Neuronal stem cell (in vitro differentiated cells): ENCODE measurements around the gene RNF208.

Experiments
- DNase-seq: peaks from one replicate; pipeline ENCODE4 v3.0.0-alpha.2; 2013; ENCODE audit warnings: low spot score
- H2AFZ ChIP-seq: one replicate; pipeline ENCODE4 v1.6.1; 2013; ENCODE audit warnings: mild to moderate bottlenecking, low read length, inconsistent platforms
- H2AK5ac ChIP-seq: 2 replicates; pipeline ENCODE4 v1.6.1; 2013; ENCODE audit warnings: low read depth, mild to moderate bottlenecking, inconsistent platforms, low read length, moderate library complexity, mixed read lengths
- H2BK120ac ChIP-seq: 2 replicates; pipeline ENCODE4 v1.6.1; 2013; ENCODE audit warnings: low read depth, mild to moderate bottlenecking, inconsistent platforms, low read length, moderate library complexity, mixed read lengths
- H2BK12ac ChIP-seq: one replicate; pipeline ENCODE4 v1.6.1; 2013; ENCODE audit warnings: low read length, inconsistent platforms
- H2BK15ac ChIP-seq: 2 replicates; pipeline ENCODE4 v1.6.1; 2013; ENCODE audit warnings: mild to moderate bottlenecking, low read length, inconsistent platforms, mixed read lengths
- H2BK5ac ChIP-seq: one replicate; pipeline ENCODE4 v1.6.1; 2013; ENCODE audit warnings: inconsistent platforms, mild to moderate bottlenecking, low read length, moderate library complexity
- H3K14ac ChIP-seq: one replicate; pipeline ENCODE4 v1.6.1; 2013; ENCODE audit warnings: low read length, inconsistent platforms
- H3K18ac ChIP-seq: 2 replicates; pipeline ENCODE4 v1.6.1; 2013; ENCODE audit warnings: low read length, inconsistent platforms
- H3K23ac ChIP-seq: 2 replicates; pipeline ENCODE4 v1.6.1; 2013; ENCODE audit warnings: low read depth, mild to moderate bottlenecking, mixed read lengths, low read length, inconsistent platforms; ENCODE audit not compliant: poor library complexity
- H3K27ac ChIP-seq: replicated peaks from 3 replicates; pipeline ENCODE4 v1.5.1; 2013; ENCODE audit warnings: low read length, inconsistent platforms
- H3K27me3 ChIP-seq, 3 experiments: 2 replicates each; pipeline ENCODE4 v1.6.1; 2013; ENCODE audit warnings: low read length in 3 of 3, mild to moderate bottlenecking in 2 of 3, inconsistent platforms in 1 of 3, low read depth in 1 of 3, mixed read lengths in 1 of 3, moderate library complexity in 1 of 3; ENCODE audit not compliant: control insufficient read depth in 3 of 3, insufficient read depth in 3 of 3
- H3K36me3 ChIP-seq, 2 donors: replicated peaks in 1 of 2; 2 replicates each; pipeline ENCODE4 v1.6.1; 2013; ENCODE audit warnings: low read length in 2 of 2; ENCODE audit not compliant: control insufficient read depth in 2 of 2, insufficient read depth in 2 of 2
- H3K4ac ChIP-seq: 2 replicates; pipeline ENCODE4 v1.6.1; 2013; ENCODE audit warnings: inconsistent platforms, mild to moderate bottlenecking, low read length, moderate library complexity
- H3K4me1 ChIP-seq, 2 donors: 1 replicate in 1 of 2; 2 replicates in 1 of 2; pipeline ENCODE4 v1.6.1; 2013; ENCODE audit warnings: low read length in 2 of 2, low read depth in 1 of 2; ENCODE audit not compliant: control insufficient read depth in 2 of 2, insufficient read depth in 1 of 2
- H3K4me2 ChIP-seq: one replicate; pipeline ENCODE4 v1.6.1; 2013; ENCODE audit warnings: mild to moderate bottlenecking, low read length, inconsistent platforms; ENCODE audit not compliant: insufficient read depth, poor library complexity, severe bottlenecking
- H3K4me3 ChIP-seq, 2 donors: 2 replicates each; pipeline ENCODE4 v1.5.1; 2013; ENCODE audit warnings: low read length in 2 of 2, mild to moderate bottlenecking in 2 of 2, inconsistent platforms in 1 of 2, moderate library complexity in 1 of 2
- H3K79me1 ChIP-seq: one replicate; pipeline ENCODE4 v1.6.1; 2013; ENCODE audit warnings: low read depth, mild to moderate bottlenecking, inconsistent platforms, low read length, moderate library complexity
- H3K9ac ChIP-seq: one replicate; pipeline ENCODE4 v1.6.1; 2013; ENCODE audit warnings: mild to moderate bottlenecking, low read depth, low read length, inconsistent platforms; ENCODE audit not compliant: poor library complexity
- H3K9me3 ChIP-seq, 2 donors: replicated peaks in 1 of 2; 2 replicates each; pipeline versions ENCODE3 to v1.6.1; 2013; ENCODE audit warnings: low read length in 2 of 2, mild to moderate bottlenecking in 2 of 2, inconsistent platforms in 1 of 2, low read depth in 1 of 2, mixed read lengths in 1 of 2, moderate library complexity in 1 of 2; ENCODE audit not compliant: control insufficient read depth in 2 of 2, insufficient read depth in 1 of 2
- H4K8ac ChIP-seq: one replicate; pipeline ENCODE4 v1.6.1; 2013; ENCODE audit warnings: low read depth, mild to moderate bottlenecking, inconsistent platforms, low read length, moderate library complexity
- H4K91ac ChIP-seq: one replicate; pipeline ENCODE4 v1.6.1; 2013; ENCODE audit warnings: low read length, low read depth, mild to moderate bottlenecking, inconsistent platforms; ENCODE audit not compliant: poor library complexity
- WGBS, 2 donors: extraction: QIAGEN DNeasy Blood & Tissue Kit; methylation state at CpG; one replicate each; pipeline ENCODE4 v1.1.7; 2013; ENCODE audit warnings: missing lambda C conversion rate in 2 of 2, mixed read lengths in 1 of 2; ENCODE audit not compliant: insufficient read length in 2 of 2, insufficient replicate concordance in 1 of 2; ENCODE audit errors: extremely low coverage in 2 of 2; 5-methylcytosine and 5-hydroxymethylcytosine counted together

Gene RNF208

DNA sequence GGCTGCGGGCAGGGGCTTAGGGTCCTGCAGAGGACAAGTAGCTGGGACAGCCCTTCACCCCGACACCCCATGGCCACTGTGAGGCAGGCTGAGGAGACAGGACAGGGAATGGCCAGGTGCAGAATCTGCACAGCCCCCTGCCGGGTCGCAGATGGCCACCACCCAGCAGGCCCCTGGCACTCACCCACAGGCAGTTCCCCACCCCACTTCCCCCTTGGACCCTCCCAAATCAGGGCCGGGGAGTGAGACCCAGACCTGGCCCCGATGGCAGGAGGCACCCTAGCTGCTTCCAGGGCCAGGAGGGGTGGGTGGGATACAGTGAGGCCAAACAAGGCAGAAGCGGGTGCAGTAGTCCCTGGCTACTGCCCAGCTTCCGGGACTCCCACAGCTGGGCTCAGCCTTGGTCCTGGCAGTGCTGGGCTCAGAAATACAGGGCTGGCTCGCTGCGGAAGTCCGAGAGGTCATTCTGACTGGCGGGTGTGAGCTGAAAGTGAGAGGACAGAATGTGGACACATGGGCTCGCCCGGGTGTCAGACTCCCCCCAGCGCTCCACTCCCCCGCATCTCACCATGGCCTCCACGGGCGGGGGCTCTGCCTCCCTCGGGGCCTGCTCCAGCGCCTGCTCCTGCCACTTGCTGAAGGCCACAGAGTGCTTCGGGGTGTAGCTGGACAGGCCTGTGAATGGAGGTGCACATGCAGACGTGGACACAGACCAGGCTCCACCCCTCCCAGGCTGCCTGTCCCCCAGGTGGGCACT lies 30.2 kb downstream of the RNF208 start:
- H3K9me3 ChIP-seq: peaks cover 0 to 1% of the 10 kb centered on the region in 2 donors
- H4K91ac ChIP-seq: no peak overlapping the region
- no peak overlapping the region for H3K14ac ChIP-seq
- H3K9ac ChIP-seq: no peak overlapping the region
- no CpG with 5 or more reads among the region's 22 CpGs for WGBS, 2 donors
- H2AK5ac ChIP-seq: no peak overlapping the region
- no peak for DNase-seq
- no peak overlapping the region for H3K18ac ChIP-seq
- no peak overlapping the region for H3K23ac ChIP-seq
- peaks cover 12 to 33% of the 10 kb centered on the region in 2 donors for H3K36me3 ChIP-seq
- H2BK12ac ChIP-seq: no peak overlapping the region
- H4K8ac ChIP-seq: no peak overlapping the region
- H3K4ac ChIP-seq: no peak overlapping the region
- H3K79me1 ChIP-seq: peaks cover 39% of the 10 kb centered on the region
- H2BK15ac ChIP-seq: no peak overlapping the region
- no peak overlapping the region for H3K4me2 ChIP-seq
- H3K27ac ChIP-seq: no peak overlapping the region
- no peak overlapping the region for H2BK120ac ChIP-seq
- peaks cover 0 to 2% (median 0%) of the 10 kb centered on the region in 3 experiments for H3K27me3 ChIP-seq
- H3K4me1 ChIP-seq: peaks cover 17 to 21% of the 10 kb centered on the region in 2 donors
- no peak overlapping the region for H3K4me3 ChIP-seq
- no peak overlapping the region for H2AFZ ChIP-seq
- no peak overlapping the region for H2BK5ac ChIP-seq

DNA sequence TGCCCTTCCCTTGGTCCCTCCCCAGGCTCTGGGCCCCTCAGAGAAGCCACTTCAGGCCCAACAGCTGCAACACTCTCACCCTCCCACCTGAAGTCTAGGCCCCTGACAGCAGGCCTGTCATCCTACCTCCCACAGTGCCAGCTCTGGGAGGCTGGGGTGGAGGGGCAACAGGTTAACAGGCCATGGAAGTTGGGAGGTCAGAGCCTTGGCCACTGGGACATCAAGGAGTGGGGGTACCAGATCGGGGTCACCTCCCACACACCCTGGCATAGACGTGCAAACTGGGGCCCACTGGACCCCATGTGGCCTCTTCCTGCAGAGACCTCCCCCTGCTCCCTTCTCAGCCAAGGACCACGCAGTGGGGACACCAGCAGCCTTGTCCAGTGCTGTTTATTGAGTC lies 30.8 kb downstream of the RNF208 start:
- Histone ChIP-seq H4K91ac (no peak overlapping the region), H3K23ac (no peak overlapping the region), H3K79me1 (peaks cover 41% of the 10 kb centered on the region), H2BK5ac (no peak overlapping the region), H3K9ac (no peak overlapping the region), H3K18ac (no peak overlapping the region), H3K4me3 (peak overlapping the region in 1 of 2 donors; percentile 15), H3K14ac (no peak overlapping the region), H3K27me3 (peaks cover 0 to 2% (median 0%) of the 10 kb centered on the region in 3 experiments), H4K8ac (no peak overlapping the region), H2AFZ (no peak overlapping the region), H3K4ac (no peak overlapping the region), H3K27ac (no peak overlapping the region), H3K36me3 (peaks cover 13 to 36% of the 10 kb centered on the region in 2 donors), H2AK5ac (no peak overlapping the region), H3K4me1 (peaks cover 17 to 21% of the 10 kb centered on the region in 2 donors), H3K4me2 (no peak overlapping the region), H3K9me3 (peaks cover 0 to 1% of the 10 kb centered on the region in 2 donors), H2BK120ac (no peak overlapping the region), H2BK12ac (peak overlapping the region; percentile 73), H2BK15ac (no peak overlapping the region)
- WGBS, 2 donors: no CpG with 5 or more reads among the region's 3 CpGs
- DNase-seq: no peak

DNA sequence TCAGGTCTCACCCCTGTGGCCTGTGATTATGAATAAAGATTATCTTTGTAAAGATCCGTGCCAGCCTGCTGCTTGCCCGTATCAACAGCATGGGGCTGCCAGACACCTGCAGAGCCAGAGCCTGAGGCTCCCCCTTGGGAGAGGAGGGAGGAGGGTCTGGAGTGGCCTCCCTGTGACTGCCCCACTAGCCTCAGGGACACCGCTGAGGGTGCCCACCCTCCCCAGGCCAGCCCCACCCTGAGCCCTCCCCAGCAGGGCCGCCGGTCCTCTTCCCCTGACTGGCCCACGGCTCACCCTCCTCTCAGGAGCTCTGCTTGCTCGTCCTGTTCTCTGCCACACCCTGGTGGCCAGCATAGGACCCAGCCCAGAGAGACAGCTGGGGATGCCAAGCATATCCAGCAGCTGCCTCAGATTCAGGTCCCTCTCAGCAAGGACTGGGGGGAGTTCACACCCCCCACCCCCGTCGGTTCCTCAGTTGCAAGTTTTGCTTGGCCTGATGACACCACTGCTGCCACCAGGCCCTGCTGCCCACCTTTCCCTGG lies 31.7 kb downstream of the RNF208 start:
- Histone ChIP-seq H4K8ac (no peak overlapping the region), H3K18ac (no peak overlapping the region), H3K23ac (no peak overlapping the region), H2BK15ac (no peak overlapping the region), H3K4me2 (no peak overlapping the region), H3K27ac (no peak overlapping the region), H3K36me3 (peaks cover 15 to 44% of the 10 kb centered on the region in 2 donors), H3K4me3 (peak overlapping the region in 1 of 2 donors; percentile 100), H3K27me3 (peaks cover 0 to 2% (median 0%) of the 10 kb centered on the region in 3 experiments), H2BK120ac (no peak overlapping the region), H3K79me1 (peaks cover 42% of the 10 kb centered on the region), H3K4me1 (peaks cover 17 to 21% of the 10 kb centered on the region in 2 donors), H3K4ac (no peak overlapping the region), H3K9me3 (peaks cover 0 to 1% of the 10 kb centered on the region in 2 donors), H2AFZ (no peak overlapping the region), H4K91ac (no peak overlapping the region), H2BK12ac (no peak overlapping the region), H3K14ac (no peak overlapping the region), H2AK5ac (no peak overlapping the region), H3K9ac (no peak overlapping the region), H2BK5ac (no peak overlapping the region)
- WGBS, 2 donors: no CpG with 5 or more reads among the region's 9 CpGs
- DNase-seq: no peak
